Upper lobe of left lung (tissue), 6 donors: Measurements from ENCODE around the gene NOD1. TPM values are rescaled to one million over a fixed set of nuclear protein-coding genes. Genes with fewer than 3 reads are reported as not detected.

ENCODE experiments used
- ATAC-seq, 2 donors: fragments of 200-7000 bp; cut with Tn5 transposase; one replicate each; pipeline ENCODE4 v1.9.1; 2022; ENCODE audit warnings: mild to moderate bottlenecking in 2 of 2, moderate library complexity in 2 of 2; ENCODE audit not compliant: low FRiP score in 2 of 2
- DNase-seq, 2 donors: peaks; one replicate each; pipeline ENCODE4 v3.0.0-alpha.2; 2019 to 2020
- H3K27ac ChIP-seq, 4 donors: fragments of 200-600 bp; sonication (generic); one replicate each; pipeline ENCODE4 v1.5.1; 2016 to 2019
- H3K27me3 ChIP-seq, 4 donors: fragments of 200-600 bp; sonication (generic); one replicate each; pipeline ENCODE4 v1.5.1; 2017 to 2019
- H3K36me3 ChIP-seq, 4 donors: fragments of 200-600 bp; sonication (generic); one replicate each; pipeline ENCODE4 v1.5.1; 2016 to 2019
- H3K4me1 ChIP-seq, 4 donors: fragments of 200-600 bp; sonication (generic); one replicate each; pipeline ENCODE4 v1.5.1; 2018 to 2019
- H3K4me3 ChIP-seq, 4 donors: fragments of 200-600 bp; sonication (generic); one replicate each; pipeline ENCODE4 v1.5.1; 2017 to 2019; ENCODE audit warnings: mild to moderate bottlenecking in 2 of 4, moderate library complexity in 1 of 4
- H3K9me3 ChIP-seq, 4 donors: fragments of 200-600 bp; sonication (generic); one replicate each; pipeline ENCODE4 v1.5.1; 2018 to 2019
- EP300 ChIP-seq, 4 donors: sonication (generic); formaldehyde crosslinking; IDR thresholded peaks; one replicate each; pipeline ENCODE4 v1.5.1; 2017; ENCODE audit warnings: antibody characterized with exemption in 4 of 4, control low read depth in 2 of 4
- POLR2A ChIP-seq, 4 donors: fragments of 450-650 bp; IDR thresholded peaks; one replicate each; pipeline ENCODE4 v1.5.1; 2016 to 2017; ENCODE audit warnings: antibody characterized with exemption in 4 of 4, mild to moderate bottlenecking in 2 of 4
- POLR2AphosphoS5 ChIP-seq, 2 donors: sonication (generic); formaldehyde crosslinking; IDR thresholded peaks; one replicate each; pipeline ENCODE4 v1.5.1; 2017; ENCODE audit warnings: antibody characterized with exemption in 2 of 2
- WGBS, 2 donors: methylation state at CpG; one replicate each; pipeline ENCODE4 v1.1.5; 2017 to 2018; 5-methylcytosine and 5-hydroxymethylcytosine counted together
- total RNA-seq, 6 donors: library from RNA; depleted of rRNA in 4 of 6; stranded (reverse); fragments of >200 nt in 4 of 6; gene quantifications; one replicate each; pipeline versions ENCODE4 v1.1.0 to v1.2.1, GENCODE V29; 2016 to 2021
- TF ChIP-seq, protein P1 (sequence below), 6 experiments: fragments of 450-650 bp in 4 of 6; fragments of 200-600 bp in 2 of 6; sonication (generic) in 2 of 6; IDR thresholded peaks; one replicate each; pipeline ENCODE4 v1.5.1; 2016 to 2019; ENCODE audit warnings: antibody characterized with exemption in 6 of 6
- donor health status: DM: no; HTN: no; CAD: no; lungs with moderate emphysema.
- donor health status: DM: no; HTN: yes; CAD: no; lungs with severe emphysema.

The NOD1 gene
- total RNA-seq, 6 donors from 2014 or later, result 24.7 to 71.2 (median 38.0) TPM

- no peak for ATAC-seq
- Histone ChIP-seq H3K27me3 (no peaks in the 10 kb centered on the region), H3K4me3 (no peak overlapping the region), H3K4me1 (no peaks in the 10 kb centered on the region), H3K36me3 (no peaks in the 10 kb centered on the region), H3K27ac (no peak overlapping the region), H3K9me3 (no peaks in the 10 kb centered on the region)
- DNase-seq, result no peak
- no peak for TF ChIP-seq EP300 (IDR thresholded peaks at IDR 0.05)
- TF ChIP-seq POLR2A (IDR thresholded peaks at IDR 0.05), result no peak
- no peak for TF ChIP-seq POLR2AphosphoS5 (IDR thresholded peaks at IDR 0.05)
- TF ChIP-seq, protein P1, sequence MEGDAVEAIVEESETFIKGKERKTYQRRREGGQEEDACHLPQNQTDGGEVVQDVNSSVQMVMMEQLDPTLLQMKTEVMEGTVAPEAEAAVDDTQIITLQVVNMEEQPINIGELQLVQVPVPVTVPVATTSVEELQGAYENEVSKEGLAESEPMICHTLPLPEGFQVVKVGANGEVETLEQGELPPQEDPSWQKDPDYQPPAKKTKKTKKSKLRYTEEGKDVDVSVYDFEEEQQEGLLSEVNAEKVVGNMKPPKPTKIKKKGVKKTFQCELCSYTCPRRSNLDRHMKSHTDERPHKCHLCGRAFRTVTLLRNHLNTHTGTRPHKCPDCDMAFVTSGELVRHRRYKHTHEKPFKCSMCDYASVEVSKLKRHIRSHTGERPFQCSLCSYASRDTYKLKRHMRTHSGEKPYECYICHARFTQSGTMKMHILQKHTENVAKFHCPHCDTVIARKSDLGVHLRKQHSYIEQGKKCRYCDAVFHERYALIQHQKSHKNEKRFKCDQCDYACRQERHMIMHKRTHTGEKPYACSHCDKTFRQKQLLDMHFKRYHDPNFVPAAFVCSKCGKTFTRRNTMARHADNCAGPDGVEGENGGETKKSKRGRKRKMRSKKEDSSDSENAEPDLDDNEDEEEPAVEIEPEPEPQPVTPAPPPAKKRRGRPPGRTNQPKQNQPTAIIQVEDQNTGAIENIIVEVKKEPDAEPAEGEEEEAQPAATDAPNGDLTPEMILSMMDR (IDR thresholded peaks at IDR 0.05), result no peak
- WGBS, 2 donors, result 81 to 82% methylated on average over 7 of the region's 7 CpGs
These were observed 82.2 kb downstream of the NOD1 start for GRCh38 chr7:30396389-30396788.

- no peaks in the 10 kb centered on the region for H3K4me1 ChIP-seq
- H3K27ac ChIP-seq, result no peak overlapping the region
- no peaks in the 10 kb centered on the region for H3K27me3 ChIP-seq
- H3K36me3 ChIP-seq, result no peaks in the 10 kb centered on the region
- no peaks in the 10 kb centered on the region for H3K9me3 ChIP-seq
- ATAC-seq, result no peak
- DNase-seq, result no peak
- 79 to 89% methylated on average over 4 of the region's 4 CpGs for WGBS, 2 donors
- TF ChIP-seq, protein P1 (IDR thresholded peaks at IDR 0.05), result no peak
- TF ChIP-seq POLR2A (IDR thresholded peaks at IDR 0.05) (no peak), POLR2AphosphoS5 (IDR thresholded peaks at IDR 0.05) (no peak), EP300 (IDR thresholded peaks at IDR 0.05) (no peak)
- no peak overlapping the region for H3K4me3 ChIP-seq
These were observed 82.9 kb downstream of the NOD1 start for GRCh38 chr7:30395676-30396075.

DNA sequence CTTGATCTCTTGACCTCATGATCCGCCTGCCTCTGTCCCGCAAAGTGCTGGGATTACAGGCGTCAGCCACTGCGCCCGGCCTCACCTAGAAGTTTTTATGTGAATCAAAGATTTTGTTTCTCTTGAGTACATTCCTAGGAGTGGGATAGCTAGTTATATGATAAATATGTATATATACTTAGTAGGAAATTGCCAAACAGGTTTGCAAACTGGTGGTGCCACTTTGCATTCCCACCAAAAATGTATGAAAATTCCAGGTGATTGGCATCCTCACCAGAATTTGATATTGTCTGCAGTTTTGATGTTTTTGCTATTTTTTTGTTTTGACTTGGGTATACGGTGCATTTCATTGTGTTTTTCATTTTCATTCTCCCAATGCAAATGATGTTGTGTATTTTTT, 86.8 kb downstream of the NOD1 start:
- ATAC-seq (no peak), DNase-seq (no peak)
- Histone ChIP-seq H3K4me1 (no peaks in the 10 kb centered on the region), H3K36me3 (no peaks in the 10 kb centered on the region), H3K27ac (no peak overlapping the region), H3K4me3 (no peak overlapping the region), H3K9me3 (no peaks in the 10 kb centered on the region), H3K27me3 (no peaks in the 10 kb centered on the region)
- 84 to 92% methylated on average over 6 of the region's 6 CpGs for WGBS, 2 donors
- no peak for TF ChIP-seq POLR2AphosphoS5 (IDR thresholded peaks at IDR 0.05)
- no peak for TF ChIP-seq EP300 (IDR thresholded peaks at IDR 0.05)
- TF ChIP-seq, protein P1 (IDR thresholded peaks at IDR 0.05), result no peak
- TF ChIP-seq POLR2A (IDR thresholded peaks at IDR 0.05), result no peak

DNA sequence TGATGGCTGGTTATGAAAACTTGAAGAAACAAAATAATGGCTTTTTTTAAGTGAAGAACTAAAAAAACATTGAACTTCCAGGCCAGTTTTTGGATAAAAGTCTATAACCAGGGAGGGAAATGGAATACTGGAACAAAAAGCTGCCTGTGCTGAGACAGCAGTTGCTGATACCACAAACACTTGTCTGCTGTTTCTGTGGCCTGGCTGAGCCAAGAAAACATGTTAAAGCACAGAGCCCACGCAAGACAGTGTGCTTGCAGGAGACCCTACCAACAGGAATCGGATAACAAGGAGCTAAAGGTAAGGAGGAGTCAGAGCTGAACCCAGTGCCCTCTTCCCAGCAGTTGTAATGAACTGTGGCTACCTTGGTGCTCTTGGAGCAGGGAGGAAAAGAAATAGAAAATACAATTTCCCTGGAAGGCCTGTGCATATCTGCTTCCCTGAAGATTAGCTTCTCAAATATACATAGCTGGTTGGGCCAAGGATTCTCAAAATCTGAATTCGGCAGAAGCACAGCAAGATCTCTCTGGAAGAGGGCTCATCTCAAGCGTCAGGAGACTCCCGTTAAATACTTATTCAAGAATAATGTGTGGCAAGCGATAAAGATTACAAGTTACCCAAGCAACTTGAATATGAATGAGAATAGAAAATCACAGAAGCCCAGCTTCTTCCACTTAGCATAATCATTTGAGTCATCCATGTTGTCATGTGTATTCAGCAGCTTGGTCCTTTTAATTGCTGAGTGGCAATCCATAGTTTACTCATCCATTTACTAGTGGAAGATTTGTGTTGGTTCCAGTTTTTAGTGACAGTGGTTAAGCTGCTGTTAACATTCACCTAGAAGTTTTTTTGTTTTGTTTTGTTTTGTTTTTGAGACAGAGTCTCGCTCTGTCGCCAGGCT, 87.6 kb downstream of the NOD1 start:
- no peak for ATAC-seq
- TF ChIP-seq POLR2AphosphoS5 (IDR thresholded peaks at IDR 0.05) (no peak), POLR2A (IDR thresholded peaks at IDR 0.05) (no peak), EP300 (IDR thresholded peaks at IDR 0.05) (no peak)
- TF ChIP-seq, protein P1 (IDR thresholded peaks at IDR 0.05), result no peak
- no peaks in the 10 kb centered on the region for H3K9me3 ChIP-seq
- DNase-seq, result no peak
- H3K36me3 ChIP-seq, result no peaks in the 10 kb centered on the region
- H3K27ac ChIP-seq, result no peak overlapping the region
- H3K27me3 ChIP-seq, result no peaks in the 10 kb centered on the region
- WGBS, 2 donors, result 93 to 96% methylated on average over 8 of the region's 8 CpGs
- H3K4me3 ChIP-seq, result no peak overlapping the region
- H3K4me1 ChIP-seq, result no peaks in the 10 kb centered on the region

DNA sequence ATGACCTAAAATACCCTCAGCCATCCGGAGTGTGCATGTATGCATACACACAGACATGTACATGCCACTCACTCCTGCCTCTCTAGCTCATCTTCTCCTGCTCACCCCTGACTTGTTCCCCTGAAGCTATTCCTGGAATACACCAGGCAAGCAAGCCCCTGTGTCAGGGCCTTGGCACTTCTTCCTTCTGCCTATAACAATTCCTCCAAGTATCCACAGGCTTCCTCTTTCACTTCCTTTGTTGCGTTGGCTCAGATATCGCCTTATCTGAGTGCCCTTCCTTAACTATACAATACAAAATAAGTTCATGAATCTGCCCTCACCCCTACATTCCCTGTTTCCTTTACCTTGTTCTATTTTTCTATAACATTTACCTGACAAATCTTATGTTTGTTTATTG, 88.8 kb downstream of the NOD1 start:
- no peak for ATAC-seq
- TF ChIP-seq EP300 (IDR thresholded peaks at IDR 0.05), result no peak
- no peak for TF ChIP-seq POLR2AphosphoS5 (IDR thresholded peaks at IDR 0.05)
- TF ChIP-seq, protein P1 (IDR thresholded peaks at IDR 0.05), result no peak
- H3K27me3 ChIP-seq, result no peaks in the 10 kb centered on the region
- H3K36me3 ChIP-seq, result no peaks in the 10 kb centered on the region
- H3K9me3 ChIP-seq, result no peaks in the 10 kb centered on the region
- no peak for DNase-seq
- no peaks in the 10 kb centered on the region for H3K4me1 ChIP-seq
- H3K27ac ChIP-seq, result no peak overlapping the region
- 46 to 55% methylated on average over 3 of the region's 3 CpGs for WGBS, 2 donors
- no peak overlapping the region for H3K4me3 ChIP-seq
